ENCODE measurements around the gene MYO6.

Gene MYO6

GRCh38 chr6:75747152-75747992, 1.7 kb upstream of the MYO6 start:
- POLR2A ChIA-PET: no interaction called here
- H3K27ac ChIP-seq (ENCODE audit: extremely low read depth, low read depth, low read length): no peak overlapping the region
- CTCF ChIA-PET: no interaction called here

GRCh38 chr6:75748003-75748742, 866 bp upstream of the MYO6 start:
- peak overlapping the region; percentile 90 for H3K4me3 ChIP-seq (ENCODE audit: low read depth, low read length)
- peak overlapping the region; percentile 94 for H3K27ac ChIP-seq (ENCODE audit: extremely low read depth, low read depth, low read length)
- H3K4me1 ChIP-seq (ENCODE audit: control insufficient read depth, insufficient read depth, low read length): peaks cover 18% of the 10 kb centered on the region
- ChIA-PET CTCF (no interaction called here), POLR2A (no interaction called here)
- no peaks in the 10 kb centered on the region for H3K36me3 ChIP-seq (ENCODE audit: control insufficient read depth in 2 of 2, insufficient read depth in 1 of 2, low read length in 2 of 2)
- no peaks in the 10 kb centered on the region for H3K9me3 ChIP-seq (ENCODE audit: control insufficient read depth, insufficient read depth, low read depth, low read length)
- TF ChIP-seq TSHZ1 (tag by site-specific recombination; IDR thresholded peaks at IDR 0.05; ENCODE audit: borderline replicate concordance) (no peak), ZFP37 (tag by site-specific recombination; IDR thresholded peaks at IDR 0.05) (0 out of 2 replicates have a peak, but pooled peaks have one; percentile 11), ZNF449 (tag by site-specific recombination; IDR thresholded peaks at IDR 0.05) (no peak), ZNF629 (tag by site-specific recombination; IDR thresholded peaks at IDR 0.05) (peak; percentile 10; the same call in 1 of the 2 replicates), ZNF280C (tag by site-specific recombination; IDR thresholded peaks at IDR 0.05) (no peak), ZNF174 (tag by site-specific recombination; IDR thresholded peaks at IDR 0.05) (no peak), ZEB2 (tag by site-specific recombination; IDR thresholded peaks at IDR 0.05) (peak; percentile 40; the same call in 1 of the 2 replicates), ZNF18 (tag by site-specific recombination; IDR thresholded peaks at IDR 0.05) (no peak), ZNF600 (tag by site-specific recombination; IDR thresholded peaks at IDR 0.05) (peak; percentile 42; the same call in 1 of the 2 replicates), PBX3 (CRISPR knock-in tag; IDR thresholded peaks at IDR 0.05) (no peak)

More at GRCh38 chr6:75747152-75747992, 1.7 kb upstream of the MYO6 start:
- no peaks in the 10 kb centered on the region for H3K9me3 ChIP-seq (ENCODE audit: control insufficient read depth, insufficient read depth, low read depth, low read length)
- no peaks in the 10 kb centered on the region for H3K36me3 ChIP-seq (ENCODE audit: control insufficient read depth in 2 of 2, insufficient read depth in 1 of 2, low read length in 2 of 2)
- H3K4me3 ChIP-seq (ENCODE audit: low read depth, low read length): no peak overlapping the region
- H3K4me1 ChIP-seq (ENCODE audit: control insufficient read depth, insufficient read depth, low read length): peaks cover 18% of the 10 kb centered on the region
- TF ChIP-seq GFI1B (tag by site-specific recombination; IDR thresholded peaks at IDR 0.05) (peak; percentile 53; the same call in 1 of the 2 replicates), ZNF830 (tag by site-specific recombination; IDR thresholded peaks at IDR 0.05; ENCODE audit: low read depth) (no peak), ZNF580 (tag by site-specific recombination; IDR thresholded peaks at IDR 0.05) (0 out of 2 replicates have a peak, but pooled peaks have one; percentile 19), ZNF140 (tag by site-specific recombination; IDR thresholded peaks at IDR 0.05) (no peak), PRDM6 (tag by site-specific recombination; IDR thresholded peaks at IDR 0.05) (peak; percentile 46), ZXDB (tag by site-specific recombination; IDR thresholded peaks at IDR 0.05) (peak; percentile 16; the same call in 1 of the 2 replicates), SETDB1 (IDR thresholded peaks at IDR 0.05; ENCODE audit: insufficient read length, low read length) (peak; percentile 64), ZNF214 (tag by site-specific recombination; IDR thresholded peaks at IDR 0.05; ENCODE audit: borderline replicate concordance) (no peak), MZF1 (tag by site-specific recombination; IDR thresholded peaks at IDR 0.05; ENCODE audit: borderline replicate concordance) (0 out of 2 replicates have a peak, but pooled peaks have one; percentile 15), OSR2 (tag by site-specific recombination; IDR thresholded peaks at IDR 0.05) (0 out of 2 replicates have a peak, but pooled peaks have one; percentile 14)
